Raji (cell line): ENCODE results near the gene ADGRB3.

Source experiments
- POLR2A ChIP-seq: IDR thresholded peaks from 2 replicates; pipeline ENCODE4 v1.6.1; 2011; ENCODE audit warnings: low read depth, low read length, control low read depth; ENCODE audit not compliant: insufficient read depth

Gene ADGRB3

DNA sequence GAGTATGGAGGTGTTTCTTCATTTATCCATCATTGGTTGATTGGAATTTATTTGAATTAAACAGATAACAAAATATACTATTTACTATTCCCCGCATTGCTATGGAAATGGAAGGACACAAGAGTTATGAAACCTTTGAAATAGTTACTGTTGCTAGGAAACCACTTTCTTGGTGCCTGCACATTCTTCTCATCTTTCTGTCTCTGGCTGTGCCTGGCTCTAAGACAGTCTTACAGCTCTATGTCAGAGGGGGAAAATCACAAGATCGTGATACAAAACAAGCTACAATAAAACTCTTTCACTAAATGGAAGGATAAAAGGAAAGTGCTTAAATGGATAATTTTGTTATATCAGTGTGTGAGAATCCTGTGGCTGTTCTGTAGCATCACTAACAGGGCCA is 708.8 kb downstream of the ADGRB3 start:
- no peak for TF ChIP-seq POLR2A

DNA sequence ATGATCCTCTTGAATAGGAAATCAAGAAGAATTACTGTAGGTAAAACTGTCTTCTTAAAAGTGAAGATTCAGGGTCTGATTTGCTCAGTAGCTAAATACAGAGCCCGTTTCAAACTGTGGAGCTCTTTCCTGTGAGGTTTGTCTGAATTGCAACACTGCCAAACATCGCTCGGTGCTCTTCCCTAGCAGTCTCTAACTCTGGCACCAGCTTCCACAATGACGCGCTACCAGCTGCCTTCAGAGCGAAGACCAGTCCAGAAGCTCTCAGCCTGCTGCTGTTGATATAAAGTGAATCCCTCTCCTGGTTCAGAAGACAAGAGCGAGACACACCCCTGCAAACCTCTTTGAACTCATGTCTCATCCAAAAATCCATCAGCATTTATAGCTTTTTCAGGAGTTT is 714.7 kb downstream of the ADGRB3 start:
- no peak for TF ChIP-seq POLR2A

DNA sequence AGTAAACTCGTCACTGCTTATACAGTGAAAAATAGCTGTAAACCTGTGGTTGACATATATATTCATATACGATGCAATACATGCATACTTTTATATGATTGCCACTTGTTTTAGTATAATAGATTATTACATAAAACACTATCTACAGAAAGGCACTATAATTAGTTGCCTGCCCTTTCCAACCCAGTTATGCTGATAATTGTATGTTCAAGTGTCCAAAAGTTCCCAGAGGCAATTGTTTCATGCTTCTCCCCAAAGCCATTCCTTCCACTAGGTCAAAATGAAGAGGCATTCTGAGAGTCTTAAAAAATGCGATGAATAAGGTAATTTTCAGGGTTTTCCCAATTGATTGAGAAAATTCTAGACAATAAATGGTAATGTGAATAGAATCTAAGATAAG is 727.1 kb downstream of the ADGRB3 start:
- TF ChIP-seq POLR2A: no peak

DNA sequence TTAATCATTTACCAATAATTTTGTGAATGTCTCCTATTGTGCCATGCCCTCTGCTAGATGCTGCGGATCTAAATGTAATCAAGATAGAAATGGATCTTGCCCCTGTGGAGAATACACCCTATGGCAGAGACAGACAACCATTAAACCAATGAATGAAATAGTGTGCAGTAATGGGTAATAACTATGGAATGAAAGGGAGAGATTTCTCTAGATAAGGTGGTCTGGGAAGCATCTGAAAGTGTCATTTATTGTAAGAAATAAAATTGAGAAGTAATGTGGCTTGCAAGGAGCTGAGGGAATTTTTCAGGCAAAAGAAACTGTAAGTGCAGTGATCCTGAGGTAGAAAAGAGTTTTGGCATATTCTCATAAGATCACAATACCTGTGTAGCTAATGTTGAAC is 731.7 kb downstream of the ADGRB3 start:
- no peak for TF ChIP-seq POLR2A

DNA sequence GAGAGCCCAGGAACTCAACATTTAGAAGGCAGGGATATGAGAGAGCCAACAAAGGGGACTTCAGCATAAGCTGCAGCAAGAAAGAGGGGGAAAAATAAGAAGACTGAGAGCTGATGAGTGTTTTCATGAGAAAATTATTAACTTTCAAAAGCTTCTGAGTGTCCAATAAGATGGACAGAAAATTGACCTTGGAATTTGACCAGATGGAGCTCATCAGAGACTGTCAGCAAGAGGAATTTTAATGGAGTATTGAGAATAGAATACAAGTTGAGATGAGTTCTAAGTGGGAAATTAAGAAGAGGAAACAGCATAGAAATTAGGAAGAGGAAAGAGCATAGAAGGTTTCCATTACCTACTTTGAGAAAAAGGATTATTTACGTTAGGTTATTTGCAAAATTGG is 733.5 kb downstream of the ADGRB3 start:
- no peak for TF ChIP-seq POLR2A

DNA sequence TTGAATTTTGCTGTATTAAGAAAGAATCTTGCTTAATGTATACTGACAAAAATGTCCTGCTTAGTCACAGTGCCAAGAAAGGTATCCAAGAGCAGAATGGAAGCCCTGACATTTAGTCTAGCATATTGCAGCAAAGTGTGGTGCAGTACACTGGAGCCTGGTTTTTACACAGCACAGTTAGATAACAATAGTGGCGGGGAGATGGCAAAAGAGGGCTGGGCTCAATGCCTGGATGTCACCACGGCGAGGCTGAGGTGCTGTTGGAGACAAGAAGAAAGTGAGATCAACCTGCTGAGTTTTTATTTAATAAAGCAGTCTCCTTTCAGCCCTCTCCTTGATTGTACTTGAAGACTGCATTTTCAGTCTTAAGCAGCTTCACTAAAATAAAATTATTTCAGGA is 735.7 kb downstream of the ADGRB3 start:
- no peak for TF ChIP-seq POLR2A

DNA sequence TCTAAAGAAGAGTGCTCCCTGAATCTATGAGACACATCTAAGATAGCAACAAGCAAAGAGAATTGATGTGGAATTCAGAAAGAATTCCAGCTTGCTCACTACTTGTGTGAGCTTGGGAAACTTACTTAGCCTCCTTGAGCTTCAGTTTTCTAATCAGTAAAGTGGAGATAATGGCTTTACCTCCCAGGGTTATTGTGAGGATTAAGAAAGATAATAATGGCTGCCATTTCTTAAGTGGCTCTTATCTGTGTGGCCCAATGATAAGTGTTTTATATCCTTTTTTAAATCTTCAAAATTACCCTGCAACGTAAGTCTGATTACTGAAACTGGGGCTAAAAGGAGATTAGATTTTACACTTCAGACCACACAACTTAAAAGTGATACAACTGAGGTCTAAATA is 743.2 kb downstream of the ADGRB3 start:
- TF ChIP-seq POLR2A: no peak

DNA sequence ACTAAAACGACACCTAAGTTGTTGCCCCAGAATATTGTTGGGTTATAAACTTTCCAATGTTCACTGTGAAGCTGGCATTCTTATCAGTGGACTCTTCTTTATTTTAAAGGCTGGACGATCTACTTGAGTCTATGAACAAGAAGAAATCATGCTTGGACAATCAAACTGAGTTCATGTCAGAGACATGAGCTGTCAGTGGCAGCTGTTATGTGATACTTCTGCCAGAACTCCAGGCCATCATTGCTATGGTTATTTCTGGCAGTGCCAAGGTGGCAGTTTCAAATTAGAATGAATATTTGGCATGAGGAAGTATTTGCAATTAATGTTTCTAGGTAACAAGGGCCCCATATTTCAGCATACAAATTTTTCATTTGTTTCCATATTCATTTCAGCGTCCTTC is 744.4 kb downstream of the ADGRB3 start:
- no peak for TF ChIP-seq POLR2A

DNA sequence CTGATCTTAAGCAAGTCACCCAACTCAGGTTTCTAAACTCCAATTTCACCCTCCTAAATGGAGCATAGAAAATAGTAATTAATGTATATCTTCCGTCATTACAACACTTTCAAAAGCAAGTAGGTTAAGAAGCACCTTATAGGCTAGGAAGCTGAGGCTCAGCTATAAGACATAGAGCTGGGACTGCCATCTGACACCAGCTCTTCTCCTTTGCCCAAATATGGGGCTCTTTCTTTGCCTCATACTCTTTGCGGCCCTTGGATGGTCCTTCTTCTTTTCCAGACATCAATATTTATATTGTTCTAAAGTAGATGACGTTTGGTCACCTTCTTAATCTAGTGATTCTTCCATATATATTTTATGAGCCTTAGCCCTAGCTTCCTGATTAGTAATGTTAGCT is 748.5 kb downstream of the ADGRB3 start:
- no peak for TF ChIP-seq POLR2A

DNA sequence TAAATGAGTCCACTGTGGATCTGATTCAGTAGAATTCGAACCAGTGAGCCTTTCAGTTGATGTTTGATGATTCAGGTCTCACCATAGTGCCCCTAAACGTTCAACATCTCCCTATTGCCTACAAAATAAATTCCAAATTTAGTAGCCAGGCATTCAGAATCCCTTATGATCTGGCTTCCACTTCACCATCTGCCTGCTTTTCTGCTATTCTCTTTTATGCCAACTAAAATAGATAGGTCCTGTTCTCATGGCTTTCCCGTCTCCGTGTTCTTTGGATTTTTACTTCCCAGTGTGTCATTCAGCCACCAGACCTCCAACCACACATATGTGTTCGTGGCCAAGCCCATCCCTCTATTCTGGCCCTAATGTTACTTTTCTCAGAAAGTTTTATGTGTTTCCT is 751.3 kb downstream of the ADGRB3 start:
- TF ChIP-seq POLR2A: no peak

DNA sequence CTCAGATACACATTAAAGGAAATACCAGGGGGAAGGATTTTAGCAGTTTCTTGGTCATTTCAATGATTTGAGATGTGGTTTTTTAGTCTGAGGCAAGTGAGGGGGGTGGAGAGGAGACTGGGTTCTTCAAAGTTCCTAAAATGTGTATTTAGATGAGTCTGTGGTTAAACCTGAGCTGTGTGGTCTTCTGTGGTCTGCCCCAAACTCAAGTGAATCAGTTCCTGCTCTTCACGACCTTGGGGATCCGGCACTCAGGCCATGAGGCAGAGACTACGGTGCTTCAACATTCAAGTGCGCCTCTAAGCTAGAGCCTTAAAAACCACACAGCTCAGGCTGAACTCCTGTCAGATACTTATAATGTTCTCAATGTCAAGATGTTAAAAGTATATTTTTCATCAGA is 755.0 kb downstream of the ADGRB3 start:
- no peak for TF ChIP-seq POLR2A

DNA sequence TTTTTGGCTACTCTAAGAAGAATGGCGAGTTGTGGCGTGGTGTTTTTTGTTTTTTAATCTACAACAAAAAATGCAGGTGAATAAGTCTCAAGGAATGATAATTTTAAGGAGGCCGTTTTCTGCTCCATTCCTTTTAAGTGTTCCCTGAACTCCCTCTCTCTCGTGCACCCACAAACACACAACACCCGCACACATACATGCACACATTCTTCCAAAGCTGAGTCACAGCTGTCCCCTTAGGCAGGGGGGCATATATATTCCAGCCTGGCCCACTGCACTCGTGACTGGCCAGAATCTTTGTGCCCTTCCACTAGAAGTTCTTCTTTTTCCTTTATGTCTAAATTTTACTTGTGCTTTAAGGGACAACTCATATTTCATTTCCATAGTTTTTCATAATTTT is 756.0 kb downstream of the ADGRB3 start:
- no peak for TF ChIP-seq POLR2A

DNA sequence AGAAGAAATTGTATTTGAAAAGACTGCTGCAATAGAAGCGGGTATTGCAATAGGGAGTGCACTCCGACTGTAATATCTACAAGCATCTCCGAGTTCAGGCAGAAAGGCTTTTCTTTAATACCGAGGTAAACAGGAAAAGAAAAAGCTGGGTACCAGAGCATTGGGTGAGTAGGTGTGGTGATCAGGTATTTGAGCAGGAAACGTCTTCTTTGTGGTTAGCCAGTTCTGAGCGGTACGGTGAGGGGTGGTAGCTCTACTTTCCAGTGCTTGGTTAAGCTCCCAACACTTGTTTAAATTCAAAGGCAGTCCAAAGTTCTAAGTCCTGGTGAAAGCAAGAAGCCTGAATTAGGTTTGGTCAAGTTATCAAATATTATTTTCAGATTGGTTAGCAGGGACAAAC is 757.7 kb downstream of the ADGRB3 start:
- no peak for TF ChIP-seq POLR2A

DNA sequence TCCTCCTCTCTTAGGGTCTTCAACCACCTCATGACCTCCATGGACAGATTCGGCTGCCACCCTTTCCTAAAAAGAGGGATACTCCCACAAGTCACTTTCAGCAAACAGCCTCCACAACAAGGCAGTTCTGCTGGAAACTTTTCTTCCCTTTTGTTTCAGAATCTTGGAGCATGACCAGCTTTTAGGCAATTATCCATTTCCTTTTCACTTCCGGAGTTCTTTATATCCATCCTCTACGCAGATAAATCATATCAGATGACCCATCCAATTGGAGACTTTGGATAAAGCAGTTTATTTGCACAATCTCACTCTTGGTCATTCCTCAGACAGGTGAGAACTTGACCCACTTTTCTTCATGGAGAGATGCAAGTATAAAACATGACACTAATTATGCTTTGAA is 763.2 kb downstream of the ADGRB3 start:
- TF ChIP-seq POLR2A: no peak

DNA sequence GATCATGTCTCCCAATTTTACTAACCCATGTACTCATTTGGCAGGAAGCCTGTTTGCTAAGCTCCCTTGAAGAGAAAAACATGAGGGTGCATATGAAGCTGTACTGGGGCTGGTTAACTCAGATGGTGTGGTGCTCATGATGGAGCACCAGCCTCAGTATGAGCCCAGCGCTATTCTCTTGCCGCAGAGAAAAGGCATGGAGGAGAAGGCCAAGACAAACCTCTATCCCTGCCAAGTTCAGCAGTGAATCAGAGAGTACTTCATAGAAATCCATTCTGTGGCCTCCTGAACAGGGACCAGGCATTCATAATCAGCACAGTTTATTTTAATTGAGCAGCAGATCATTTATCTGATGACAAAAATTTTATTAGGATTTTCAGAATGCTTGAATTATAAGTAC is 763.6 kb downstream of the ADGRB3 start:
- no peak for TF ChIP-seq POLR2A

DNA sequence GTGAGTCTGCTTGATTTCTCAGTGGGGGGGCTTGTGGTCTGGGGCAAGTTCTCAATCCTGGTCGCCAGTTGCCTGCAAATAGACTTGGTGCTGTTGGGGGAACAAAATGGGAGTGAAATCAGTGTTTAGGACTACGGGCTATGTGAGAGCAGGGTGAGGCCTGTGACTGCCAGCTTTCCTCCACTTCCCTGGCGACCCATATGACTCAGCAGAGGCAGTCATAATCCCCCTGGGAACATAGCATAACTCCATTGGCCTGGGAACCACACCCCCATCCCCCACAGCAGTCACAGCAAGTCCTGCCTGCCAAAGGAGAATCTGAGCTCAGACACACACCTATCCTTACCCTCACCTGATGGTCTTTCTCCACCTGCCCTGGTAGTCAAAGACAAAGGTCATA is 773.8 kb downstream of the ADGRB3 start:
- no peak for TF ChIP-seq POLR2A

DNA sequence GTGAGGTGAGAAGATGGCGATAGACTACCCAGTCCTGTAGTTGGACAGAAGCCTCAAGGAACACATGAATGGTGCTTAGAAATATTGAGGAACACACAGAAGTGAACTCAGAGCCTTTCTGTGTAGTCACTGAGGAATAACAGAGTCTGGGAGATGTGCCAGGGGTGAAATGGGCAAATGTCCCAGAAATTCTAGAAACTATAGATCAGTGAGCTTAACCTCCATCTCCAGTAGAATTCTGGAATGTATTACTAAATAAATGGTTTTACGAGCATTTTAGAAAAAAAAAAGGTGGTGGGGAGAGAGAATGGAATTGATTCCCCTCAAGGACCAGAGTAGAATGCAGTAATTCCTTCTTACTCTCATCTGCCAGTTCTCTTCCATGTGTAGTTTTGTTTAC is 781.7 kb downstream of the ADGRB3 start:
- no peak for TF ChIP-seq POLR2A

DNA sequence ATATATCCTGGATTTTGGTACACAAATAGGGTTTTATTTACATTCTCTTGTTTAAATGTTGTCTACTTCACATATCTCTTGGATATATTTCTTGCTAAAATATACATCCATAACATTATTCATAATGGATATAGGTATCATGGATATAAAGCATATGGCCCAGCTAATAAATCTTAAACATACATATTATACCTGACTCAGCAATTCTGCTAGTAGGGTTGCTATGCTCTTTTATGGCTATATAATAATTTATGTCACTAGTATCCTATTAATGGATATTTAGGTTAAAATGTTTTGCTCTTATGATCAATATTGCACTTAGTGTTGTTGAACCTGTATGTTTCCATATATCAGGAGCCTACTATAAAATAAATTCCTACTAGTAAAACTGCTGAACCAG is 786.2 kb downstream of the ADGRB3 start:
- no peak for TF ChIP-seq POLR2A
